LHCN-M2 (cell line): Measurements from ENCODE around the gene DEFB125. TPM values are rescaled to one million over a fixed set of nuclear protein-coding genes. Genes with fewer than 3 reads are reported as not detected.

ENCODE experiments used
- DNase-seq: peaks from one replicate; pipeline ENCODE4 v3.0.0-alpha.2; 2012; ENCODE audit warnings: low read depth
- total RNA-seq: library from RNA; depleted of rRNA; stranded (reverse); fragments of >200 nt; gene quantifications from 2 replicates; pipeline ENCODE4 v1.2.3, GENCODE V29; 2014; rRNA removed

DEFB125 gene
- total RNA-seq, 1 experiment from 2014 or later, result not detected

GRCh38 chr20:145877-146276 lies 58.4 kb downstream of the DEFB125 start:
- no peak for DNase-seq

Other genes starting within 250 kb of the DEFB125 start
- not detected in 2 replicates for gene DEFB126, start 54.9 kb downstream of the DEFB125 start, total RNA-seq
- not detected in 2 replicates for gene DEFB127, start 69.8 kb downstream of the DEFB125 start, total RNA-seq
- gene DEFB128, start 102.0 kb downstream of the DEFB125 start, total RNA-seq, result not detected in 2 replicates
- gene DEFB129, start 139.6 kb downstream of the DEFB125 start, total RNA-seq, result not detected in 2 replicates
- gene DEFB132, start 170.1 kb downstream of the DEFB125 start, total RNA-seq, result not detected in 2 replicates
- 2.5 and 2.8 TPM in 2 replicates for gene C20orf96, start 203.1 kb downstream of the DEFB125 start, total RNA-seq
- 14.0 and 15.9 TPM in 2 replicates for gene ZCCHC3, start 209.9 kb downstream of the DEFB125 start, total RNA-seq
- 8.2 and 9.9 TPM in 2 replicates for gene SOX12, start 237.9 kb downstream of the DEFB125 start, total RNA-seq